GM18508 (cell line): ENCODE data around the gene FARS2.

Experiments used
- ATAC-seq: cut with Tn5 transposase; IDR thresholded peaks from one replicate; pipeline ENCODE4 v1.9.1; 2021; ENCODE audit warnings: moderate number of reproducible peaks; ENCODE audit not compliant: insufficient read depth, unreplicated experiment

FARS2 gene

DNA sequence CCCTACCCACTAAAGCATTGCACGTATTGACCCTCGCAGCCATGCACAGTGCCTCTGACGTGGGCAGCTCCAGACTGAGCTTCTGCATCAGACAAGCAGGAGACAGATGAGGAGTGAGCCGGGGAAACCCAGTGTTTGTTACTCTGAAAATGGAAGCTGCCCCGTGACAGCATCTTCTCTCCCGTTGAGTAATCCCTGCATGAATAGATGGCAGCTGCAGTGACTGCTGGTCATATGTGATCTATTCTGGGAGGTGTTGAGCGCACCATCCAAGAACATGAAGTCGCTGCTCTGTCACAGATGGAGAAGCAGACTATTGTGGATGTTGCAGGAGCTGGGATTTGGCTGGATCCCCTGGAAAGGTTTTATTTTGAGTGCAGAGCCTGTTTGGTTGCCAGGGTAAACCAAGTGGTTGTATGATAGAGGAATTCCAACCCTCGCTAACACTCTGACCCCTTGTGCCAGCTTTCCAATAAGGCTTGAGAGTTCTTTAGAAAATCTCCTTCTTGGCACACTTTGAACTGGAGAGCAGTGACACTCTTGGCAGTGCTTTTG, 503.2 kb downstream of the FARS2 start:
- no peak for ATAC-seq

DNA sequence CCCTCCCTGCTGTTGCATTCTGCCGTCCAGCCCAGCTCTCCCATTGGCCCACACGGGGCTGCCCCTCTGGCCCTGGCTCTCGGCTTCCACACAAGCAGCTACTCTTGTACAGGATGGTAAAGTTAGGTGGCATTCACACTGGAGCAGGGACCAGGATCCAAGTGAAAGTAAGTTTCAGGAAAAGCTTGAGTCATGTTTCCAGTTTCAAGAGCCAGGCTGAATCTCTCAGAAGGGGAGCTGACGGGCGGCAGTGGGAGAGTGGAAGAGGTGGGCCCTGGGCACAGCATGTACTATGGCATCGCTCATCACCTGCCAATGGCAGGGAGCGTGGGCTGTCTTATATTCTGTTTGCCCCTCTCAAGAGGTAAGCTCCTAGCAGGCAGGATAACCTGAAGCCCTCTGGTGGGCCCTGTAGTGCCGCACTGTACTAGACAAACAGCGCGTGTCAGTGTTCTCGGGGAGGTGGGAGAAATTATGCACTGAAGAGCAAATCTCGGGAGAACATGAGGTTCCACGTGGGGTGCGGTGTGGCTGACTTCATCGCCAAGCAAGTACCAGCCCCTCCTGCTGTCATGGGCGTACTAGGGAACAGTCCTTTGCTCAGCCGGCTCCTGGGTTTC, 503.9 kb downstream of the FARS2 start:
- no peak for ATAC-seq

DNA sequence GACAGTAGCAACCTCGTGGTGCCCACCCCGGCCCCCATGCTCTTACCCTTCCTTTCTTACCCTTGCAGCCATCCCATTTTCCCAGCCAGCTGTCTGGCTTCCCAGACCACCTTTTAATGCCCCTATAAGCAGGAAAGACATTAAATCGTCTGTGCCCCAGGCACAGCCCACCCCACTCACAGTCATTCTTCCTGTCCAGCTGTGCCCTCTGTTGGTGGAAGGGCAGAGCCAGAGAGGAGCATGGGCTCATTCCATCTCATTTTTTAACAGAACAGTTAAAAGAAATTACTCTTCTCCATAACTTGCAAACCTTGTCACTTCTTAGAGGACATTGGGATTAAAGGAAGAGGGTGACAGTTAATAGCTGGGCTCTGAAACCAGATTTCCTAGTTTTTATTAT, 504.9 kb downstream of the FARS2 start:
- no peak for ATAC-seq

- ATAC-seq: no peak
Measured at GRCh38 chr6:5767471-5767870, 506.2 kb downstream of the FARS2 start.

DNA sequence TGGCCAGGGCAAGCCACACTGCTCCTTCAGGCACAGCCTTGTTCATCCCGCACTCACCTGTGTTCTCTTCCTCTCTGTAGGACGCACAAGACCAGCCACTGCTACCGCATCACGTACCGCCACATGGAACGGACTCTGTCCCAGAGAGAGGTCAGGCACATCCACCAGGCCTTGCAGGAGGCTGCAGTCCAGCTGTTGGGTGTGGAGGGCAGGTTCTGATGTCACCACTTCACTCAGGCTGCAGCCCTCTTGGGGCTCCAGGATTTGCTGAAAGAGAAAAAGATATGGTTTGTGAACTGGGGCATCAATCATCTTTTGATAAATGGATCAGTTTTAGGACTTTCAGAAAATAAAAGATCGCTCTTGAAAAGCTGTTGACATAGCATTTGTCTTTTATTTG, 509.9 kb downstream of the FARS2 start:
- ATAC-seq: no peak

DNA sequence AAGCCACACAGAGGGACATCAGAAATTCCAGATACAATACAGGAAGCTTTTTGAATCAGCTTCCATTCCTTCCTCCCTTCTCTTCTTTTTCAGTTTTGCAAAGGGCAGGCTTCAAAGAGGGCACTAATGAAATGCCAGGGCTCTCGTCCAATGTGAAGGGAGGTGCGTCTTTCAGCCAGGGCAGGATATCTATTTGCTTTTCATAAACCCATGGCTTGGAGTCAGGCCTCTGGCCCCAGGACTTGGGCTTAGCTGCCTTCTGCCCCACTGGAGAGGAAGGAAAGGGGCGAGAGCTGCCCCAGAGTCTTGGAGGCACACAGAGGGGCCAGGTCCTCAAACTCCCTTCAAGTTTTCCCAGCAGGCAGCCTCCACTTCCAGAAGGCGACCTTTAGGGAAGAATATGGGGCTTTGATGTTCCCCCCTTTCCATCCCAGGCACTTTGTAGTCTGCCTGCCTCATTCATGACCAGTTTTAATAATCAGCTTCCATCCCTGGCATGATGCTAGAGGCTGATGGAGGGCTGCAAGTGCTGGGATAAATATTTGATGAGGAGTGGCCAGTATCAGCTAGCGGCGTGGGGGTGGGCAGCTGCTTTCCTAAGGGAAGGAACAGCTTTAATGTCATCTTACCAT, 510.6 kb downstream of the FARS2 start:
- ATAC-seq: no peak

- ATAC-seq: no peak
Measured at GRCh38 chr6:5772408-5773120, 511.3 kb downstream of the FARS2 start.

DNA sequence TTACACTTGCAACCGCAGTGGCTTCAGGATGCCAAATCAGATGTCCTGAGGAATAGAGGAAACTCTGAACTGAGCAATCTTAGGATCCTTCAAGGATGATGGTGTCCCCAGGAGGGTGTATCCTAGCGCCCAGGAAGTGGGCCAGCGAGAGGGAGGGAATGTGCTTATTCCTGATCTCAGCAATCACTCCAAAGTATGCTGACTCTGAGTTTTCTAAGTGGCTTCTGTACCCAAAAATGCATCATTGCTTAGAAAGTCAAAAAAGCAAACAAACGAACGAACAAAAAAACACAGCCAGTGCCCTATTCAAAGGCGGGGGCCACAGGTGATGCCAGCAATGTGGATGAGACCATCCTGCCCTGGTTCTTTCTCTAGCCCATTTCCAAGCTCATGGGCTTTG, 514.8 kb downstream of the FARS2 start:
- no peak for ATAC-seq

DNA sequence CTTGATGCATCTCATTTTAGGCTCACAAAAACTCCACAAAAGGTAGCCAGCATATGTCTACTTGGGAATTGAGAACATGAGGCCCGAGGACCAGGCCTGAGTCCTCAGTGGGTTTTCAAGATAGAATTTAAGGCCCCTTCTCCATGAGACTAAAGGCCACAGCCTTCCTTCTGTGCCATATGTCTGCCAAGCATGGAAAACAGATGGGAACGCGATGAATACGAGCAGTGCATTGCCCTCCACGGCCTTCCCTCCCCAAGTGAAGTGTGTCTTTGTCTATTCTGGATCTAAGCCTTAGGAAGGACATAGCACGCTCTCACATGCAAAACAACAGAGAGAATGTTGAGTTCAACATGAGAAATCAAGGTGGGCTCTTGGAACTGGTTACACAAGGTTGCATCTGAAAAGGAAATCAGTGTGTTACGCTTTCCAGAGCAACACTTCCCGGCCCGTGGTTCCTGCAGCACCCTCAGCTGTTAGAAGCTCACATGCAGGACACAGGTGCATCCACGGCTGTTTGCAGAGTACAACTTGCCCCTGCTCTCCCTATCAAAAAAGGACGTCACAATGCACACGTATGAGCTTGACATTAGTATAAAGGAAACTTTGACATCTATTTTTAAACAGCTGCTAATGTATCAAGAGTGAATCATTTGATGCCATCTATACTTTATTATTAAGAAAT, 515.5 kb downstream of the FARS2 start:
- ATAC-seq: no peak

DNA sequence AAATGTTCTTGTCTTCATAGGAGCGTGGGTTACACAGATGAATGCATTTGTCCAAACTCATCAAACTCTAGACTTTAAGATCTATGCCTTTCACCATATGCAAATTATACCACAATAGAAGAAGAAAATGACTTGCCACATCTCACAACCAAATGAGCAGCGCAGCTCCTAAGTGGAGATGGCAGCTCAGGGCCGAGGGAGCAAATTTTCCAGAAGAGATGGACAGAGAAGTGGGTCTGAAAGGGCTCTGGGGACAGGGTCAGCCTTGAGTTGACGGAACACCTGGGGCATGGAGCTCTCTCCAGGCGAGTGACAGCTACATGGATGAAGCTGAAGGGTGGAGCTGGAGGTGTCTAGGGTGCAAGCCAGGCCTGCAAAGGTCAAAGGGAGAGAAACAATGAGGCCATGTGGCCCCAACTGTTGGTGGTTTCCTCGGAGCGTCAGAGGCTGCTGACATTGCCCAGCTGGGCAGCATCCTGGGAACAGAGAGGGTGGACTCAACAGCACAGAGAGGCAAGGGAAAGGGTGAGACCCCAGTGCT, 517.1 kb downstream of the FARS2 start:
- peak; percentile 75 for ATAC-seq

DNA sequence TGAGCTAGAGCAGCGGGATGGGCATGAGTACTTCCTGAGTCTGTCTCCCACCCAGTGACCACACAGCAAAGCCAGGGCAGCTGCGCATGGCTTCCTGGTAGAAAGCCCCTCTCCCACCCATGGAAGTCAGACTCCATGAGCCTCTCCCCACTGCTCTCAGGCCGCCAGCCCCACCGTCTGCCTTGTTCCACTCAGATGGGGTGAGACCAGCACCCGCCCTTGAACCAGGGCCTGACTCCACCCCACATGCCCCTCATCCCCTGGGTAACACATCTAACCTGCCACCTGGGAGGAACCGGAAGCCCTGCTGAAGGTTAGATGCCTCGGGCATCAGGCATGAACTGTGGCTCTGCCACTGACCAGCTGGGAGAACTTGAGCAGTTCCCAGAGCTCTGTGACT, 517.6 kb downstream of the FARS2 start:
- ATAC-seq: no peak

GRCh38 chr6:5781019-5781418, 519.7 kb downstream of the FARS2 start:
- ATAC-seq: no peak

GRCh38 chr6:5781966-5782556, 520.7 kb downstream of the FARS2 start:
- ATAC-seq: no peak

- no peak for ATAC-seq
Measured at GRCh38 chr6:5782783-5783547, 521.7 kb downstream of the FARS2 start.

GRCh38 chr6:5783584-5784089, 522.3 kb downstream of the FARS2 start:
- ATAC-seq: no peak

- ATAC-seq: no peak
Measured at GRCh38 chr6:5785249-5785648, 523.9 kb downstream of the FARS2 start.

- no peak for ATAC-seq
Measured at GRCh38 chr6:5786321-5786968, 525.1 kb downstream of the FARS2 start.

DNA sequence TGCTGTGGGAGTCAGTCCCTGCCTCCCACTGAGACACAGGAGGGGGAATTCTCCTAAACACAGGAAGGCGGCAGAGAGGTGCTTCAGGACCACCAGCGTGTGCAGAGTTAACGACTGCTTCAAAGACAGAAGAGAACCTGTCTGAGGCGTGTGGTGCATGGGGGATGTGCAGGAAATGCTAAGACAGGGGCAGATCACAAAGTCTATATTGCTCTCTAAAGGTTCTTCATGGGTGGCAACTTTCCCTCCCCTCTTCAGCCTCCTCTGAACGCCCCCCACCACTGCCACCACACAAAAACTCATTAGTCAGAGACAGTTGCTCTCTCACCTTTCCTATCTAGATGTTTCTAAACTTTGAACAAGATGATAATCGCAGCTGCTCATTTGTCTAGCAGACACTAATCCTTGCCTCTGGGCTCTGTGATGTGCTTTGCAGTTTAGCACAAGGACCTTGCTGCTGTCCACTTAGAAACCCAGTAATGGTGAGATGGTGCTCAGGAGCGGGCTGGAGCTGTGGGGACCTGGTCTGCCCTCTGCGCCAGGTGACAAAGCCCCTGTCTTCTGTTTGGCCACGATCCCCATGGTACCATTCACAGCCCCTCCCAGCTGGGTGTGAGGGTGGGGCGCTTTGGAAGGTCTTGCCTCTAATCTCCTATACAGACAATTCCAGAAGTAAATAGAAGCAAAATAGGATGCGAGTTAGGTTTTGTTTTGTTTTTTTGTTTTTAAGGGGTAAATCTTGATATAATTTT, 525.8 kb downstream of the FARS2 start:
- no peak for ATAC-seq
